Immature natural killer cell (primary cell): ENCODE data around the gene SLC7A1. TPM values are rescaled to one million over a fixed set of nuclear protein-coding genes. Genes with fewer than 3 reads are reported as not detected.

ENCODE experiments used
- DNase-seq, 3 donors: peaks; one replicate each; pipeline ENCODE4 v3.0.0; 2022; ENCODE audit warnings: mixed read lengths in 1 of 3
- H3K27ac Mint-ChIP-seq, 6 donors: one replicate each; pipeline ENCODE4 v1.8.0; 2020; ENCODE audit warnings: mixed read lengths in 6 of 6, mild to moderate bottlenecking in 5 of 6, inconsistent platforms in 4 of 6, moderate library complexity in 3 of 6
- H3K27me3 Mint-ChIP-seq, 3 donors: one replicate each; pipeline ENCODE4 v1.8.0; 2020 to 2021; ENCODE audit warnings: low read depth in 3 of 3, mild to moderate bottlenecking in 3 of 3, mixed read lengths in 3 of 3, moderate library complexity in 3 of 3, inconsistent platforms in 1 of 3
- H3K36me3 Mint-ChIP-seq, 3 donors: one replicate each; pipeline ENCODE4 v1.8.0; 2020; ENCODE audit warnings: mixed read lengths in 3 of 3, inconsistent platforms in 2 of 3, mild to moderate bottlenecking in 2 of 3
- H3K4me1 Mint-ChIP-seq, 2 donors: one replicate each; pipeline ENCODE4 v1.8.0; 2020; ENCODE audit warnings: inconsistent platforms in 2 of 2, mild to moderate bottlenecking in 2 of 2, mixed read lengths in 2 of 2, moderate library complexity in 1 of 2
- H3K4me3 Mint-ChIP-seq, 5 donors: one replicate each; pipeline ENCODE4 v1.8.0; 2020; ENCODE audit warnings: mild to moderate bottlenecking in 5 of 5, mixed read lengths in 5 of 5, inconsistent platforms in 3 of 5, moderate library complexity in 3 of 5
- H3K9me3 Mint-ChIP-seq, 6 donors: one replicate each; pipeline ENCODE4 v1.8.0; 2020; ENCODE audit warnings: mild to moderate bottlenecking in 6 of 6, mixed read lengths in 6 of 6, inconsistent platforms in 4 of 6, moderate library complexity in 3 of 6
- polyA plus RNA-seq, 3 donors: library from polyadenylated mRNA; unstranded; fragments of 300-500 nt; fragmentation: Illumina TruSeq; gene quantifications; one replicate each; pipeline ENCODE4 v1.2.3, GENCODE V29; 2021

SLC7A1 gene
- polyA plus RNA-seq, 3 donors from 2014 or later, result 1.2 to 2.0 (median 1.9) TPM

- H3K4me1 Mint-ChIP-seq, result peaks cover 20 to 38% of the 10 kb centered on the region in 2 donors
- peaks cover 3 to 29% (median 12%) of the 10 kb centered on the region in 3 donors for H3K36me3 Mint-ChIP-seq
- no peaks in the 10 kb centered on the region for H3K9me3 Mint-ChIP-seq
- no peak for DNase-seq
- peaks cover 0 to 3% (median 0%) of the 10 kb centered on the region in 3 donors for H3K27me3 Mint-ChIP-seq
- peak overlapping the region in 2 of 6 donors; percentile 51 to 55 for H3K27ac Mint-ChIP-seq
- no peak overlapping the region for H3K4me3 Mint-ChIP-seq
Observed at GRCh38 chr13:29527511-29527910, 68.0 kb downstream of the SLC7A1 start.

GRCh38 chr13:29526741-29527140, 68.7 kb downstream of the SLC7A1 start:
- peaks cover 10 to 31% (median 12%) of the 10 kb centered on the region in 3 donors for H3K36me3 Mint-ChIP-seq
- H3K27me3 Mint-ChIP-seq, result peaks cover 0 to 3% (median 0%) of the 10 kb centered on the region in 3 donors
- peaks cover 20 to 31% of the 10 kb centered on the region in 2 donors for H3K4me1 Mint-ChIP-seq
- DNase-seq, result no peak
- H3K9me3 Mint-ChIP-seq, result no peaks in the 10 kb centered on the region
- H3K4me3 Mint-ChIP-seq, result no peak overlapping the region
- peak overlapping the region in 1 of 6 donors; percentile 58 for H3K27ac Mint-ChIP-seq

- H3K4me1 Mint-ChIP-seq, result peaks cover 17 to 24% of the 10 kb centered on the region in 2 donors
- DNase-seq, result no peak
- no peak overlapping the region for H3K4me3 Mint-ChIP-seq
- H3K36me3 Mint-ChIP-seq, result peaks cover 10 to 37% (median 11%) of the 10 kb centered on the region in 3 donors
- no peaks in the 10 kb centered on the region for H3K9me3 Mint-ChIP-seq
- no peak overlapping the region for H3K27ac Mint-ChIP-seq
- H3K27me3 Mint-ChIP-seq, result peaks cover 0 to 3% (median 0%) of the 10 kb centered on the region in 3 donors
Observed at GRCh38 chr13:29525757-29526156, 69.7 kb downstream of the SLC7A1 start.

DNA sequence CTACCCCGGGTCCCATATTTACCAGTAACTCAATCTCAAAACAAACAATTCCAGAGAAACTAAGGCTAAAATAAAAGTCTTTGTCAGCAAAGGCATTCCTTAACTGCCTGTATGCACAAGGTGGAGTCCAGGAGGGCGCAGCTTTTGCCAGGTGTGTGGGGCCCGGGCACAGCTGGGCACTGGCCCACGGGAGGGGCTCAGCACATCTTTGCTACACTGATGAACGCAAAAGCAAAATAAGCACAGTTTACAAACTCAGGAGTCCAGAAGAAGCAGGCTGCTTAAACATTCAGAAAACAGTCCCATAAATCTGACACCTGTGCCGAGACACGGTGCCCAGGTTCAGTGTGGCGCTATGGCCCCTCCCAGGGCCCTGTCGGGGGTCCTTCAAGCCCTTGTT, 70.8 kb downstream of the SLC7A1 start:
- Mint-ChIP-seq H3K9me3 (no peaks in the 10 kb centered on the region), H3K4me3 (no peak overlapping the region), H3K27ac (peak overlapping the region in 1 of 6 donors; percentile 24), H3K27me3 (peaks cover 0 to 3% (median 0%) of the 10 kb centered on the region in 3 donors), H3K4me1 (peaks cover 6 to 13% of the 10 kb centered on the region in 2 donors), H3K36me3 (peaks cover 10 to 36% (median 11%) of the 10 kb centered on the region in 3 donors)
- no peak for DNase-seq

DNA sequence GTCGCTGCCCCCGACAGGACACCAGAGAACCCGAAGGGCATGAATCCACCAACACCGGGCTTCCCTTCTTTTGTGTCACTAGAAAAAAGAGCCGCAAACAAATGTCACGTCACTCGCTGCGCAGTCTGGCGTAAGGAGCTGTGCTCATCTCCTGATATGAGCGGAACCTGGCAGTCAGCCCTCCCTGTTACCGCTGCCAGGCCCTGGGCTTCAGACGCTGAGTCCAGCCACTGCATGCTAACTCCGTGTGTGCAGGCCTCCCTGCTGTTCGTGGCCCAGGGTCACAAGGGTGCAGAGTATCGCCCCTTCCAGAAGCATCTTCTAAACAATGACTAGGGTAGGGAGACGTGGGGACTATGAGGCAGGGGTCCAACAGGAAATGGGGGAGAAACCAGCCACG, 71.3 kb downstream of the SLC7A1 start:
- peaks cover 0 to 3% (median 0%) of the 10 kb centered on the region in 3 donors for H3K27me3 Mint-ChIP-seq
- peaks cover 8 to 31% (median 10%) of the 10 kb centered on the region in 3 donors for H3K36me3 Mint-ChIP-seq
- peaks cover 1 to 8% of the 10 kb centered on the region in 2 donors for H3K4me1 Mint-ChIP-seq

DNA sequence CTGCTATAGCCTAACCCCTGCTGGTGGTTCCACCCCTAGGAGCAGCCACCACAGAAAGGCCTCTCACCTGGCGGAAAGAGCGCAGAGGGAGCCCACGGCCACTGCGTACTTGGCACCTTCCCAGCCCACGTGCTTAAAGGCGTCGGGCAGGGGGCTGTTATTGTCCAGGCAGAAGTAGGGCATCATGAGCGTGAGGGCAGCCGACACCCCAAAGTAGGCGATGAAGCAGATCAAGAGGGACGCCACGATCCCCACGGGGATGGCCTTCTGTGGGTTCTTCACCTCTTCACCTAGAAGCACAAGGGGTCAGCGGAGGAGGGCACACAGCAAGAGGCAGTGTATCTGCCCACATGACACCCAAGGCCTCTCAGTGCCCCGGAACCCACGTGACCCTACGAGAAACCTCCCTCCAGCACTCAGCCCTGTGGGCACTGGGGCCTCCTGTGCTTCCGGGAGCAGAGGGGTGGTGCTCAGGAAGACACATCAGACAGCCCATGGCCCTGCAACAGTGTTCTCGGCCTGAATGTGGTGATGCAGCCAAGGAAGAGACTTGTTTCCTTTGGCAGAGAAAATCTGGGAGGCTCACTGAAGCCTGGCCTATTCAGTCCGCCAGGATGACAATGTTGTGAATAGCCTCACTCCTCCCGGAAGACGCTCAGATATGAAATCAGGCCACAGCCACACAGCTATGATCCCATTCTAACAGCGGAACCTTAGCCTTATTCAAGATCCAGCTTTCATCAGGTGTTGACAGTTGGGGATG, 72.1 kb downstream of the SLC7A1 start:
- no peaks in the 10 kb centered on the region for H3K9me3 Mint-ChIP-seq
- peak overlapping the region in 1 of 6 donors; percentile 49 for H3K27ac Mint-ChIP-seq
- H3K27me3 Mint-ChIP-seq, result peaks cover 0 to 2% (median 0%) of the 10 kb centered on the region in 3 donors
- H3K4me3 Mint-ChIP-seq, result no peak overlapping the region
- no peak for DNase-seq
- peaks cover 0 to 4% of the 10 kb centered on the region in 2 donors for H3K4me1 Mint-ChIP-seq
- peaks cover 8 to 29% (median 10%) of the 10 kb centered on the region in 3 donors for H3K36me3 Mint-ChIP-seq

More for the DNA sequence above, 71.3 kb downstream of the SLC7A1 start:
- no peak for DNase-seq
- H3K9me3 Mint-ChIP-seq, result no peaks in the 10 kb centered on the region
- H3K27ac Mint-ChIP-seq, result peak overlapping the region in 1 of 6 donors; percentile 24
- no peak overlapping the region for H3K4me3 Mint-ChIP-seq

- Mint-ChIP-seq H3K9me3 (no peaks in the 10 kb centered on the region), H3K27me3 (peaks cover 0 to 2% (median 0%) of the 10 kb centered on the region in 3 donors), H3K27ac (no peak overlapping the region), H3K4me3 (no peak overlapping the region), H3K36me3 (peaks cover 8 to 32% (median 17%) of the 10 kb centered on the region in 3 donors), H3K4me1 (peaks cover 0 to 4% of the 10 kb centered on the region in 2 donors)
- DNase-seq, result no peak
Observed at GRCh38 chr13:29522044-29522685, 73.3 kb downstream of the SLC7A1 start.

DNA sequence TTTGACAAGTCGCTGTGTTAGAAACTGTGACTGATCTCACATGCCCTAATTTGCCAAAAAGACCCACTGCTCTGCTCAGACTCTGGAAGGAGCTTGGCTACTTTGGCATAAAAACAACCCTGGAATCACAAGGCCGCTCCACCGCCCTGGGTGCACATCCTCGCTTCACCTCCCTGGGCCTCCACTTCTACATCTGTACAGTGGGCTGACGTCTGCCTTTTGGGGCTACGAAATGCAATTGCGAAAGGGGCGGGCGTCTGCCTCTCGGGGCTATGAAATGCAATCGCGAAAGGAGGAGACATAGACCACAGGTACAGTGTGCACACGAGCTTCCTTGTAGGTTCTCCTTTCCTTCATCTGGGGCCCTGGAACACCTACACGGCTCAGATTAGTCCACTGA, 74.2 kb downstream of the SLC7A1 start:
- no peak overlapping the region for H3K4me3 Mint-ChIP-seq
- no peak for DNase-seq

DNA sequence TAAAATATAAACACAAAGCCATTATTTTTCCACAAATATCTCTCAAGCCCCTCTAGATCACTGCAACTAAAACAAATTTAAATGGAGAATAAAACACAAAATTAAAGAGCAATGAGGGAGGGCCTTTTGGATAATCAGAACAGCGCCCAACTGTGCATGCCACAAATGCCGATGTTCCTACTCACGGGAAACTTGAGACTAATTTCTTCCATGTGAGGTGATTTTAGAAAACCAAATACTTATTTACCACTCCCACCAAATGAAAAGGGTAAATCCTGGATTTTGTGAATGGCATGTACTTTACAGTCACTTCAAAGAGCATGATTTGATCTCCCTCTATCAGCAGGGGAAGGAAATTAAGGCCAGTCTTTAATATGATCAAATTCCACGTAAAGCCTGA, 74.8 kb downstream of the SLC7A1 start:
- no peak for DNase-seq
- H3K4me1 Mint-ChIP-seq, result peaks cover 0 to 2% of the 10 kb centered on the region in 2 donors
- H3K27me3 Mint-ChIP-seq, result no peaks in the 10 kb centered on the region
- H3K36me3 Mint-ChIP-seq, result peaks cover 8 to 33% (median 18%) of the 10 kb centered on the region in 3 donors
- no peak overlapping the region for H3K27ac Mint-ChIP-seq
- H3K9me3 Mint-ChIP-seq, result no peaks in the 10 kb centered on the region
- H3K4me3 Mint-ChIP-seq, result no peak overlapping the region

More for the DNA sequence above, 74.2 kb downstream of the SLC7A1 start:
- no peaks in the 10 kb centered on the region for H3K9me3 Mint-ChIP-seq
- H3K27me3 Mint-ChIP-seq, result no peaks in the 10 kb centered on the region
- peaks cover 0 to 2% of the 10 kb centered on the region in 2 donors for H3K4me1 Mint-ChIP-seq
- H3K27ac Mint-ChIP-seq, result no peak overlapping the region
- H3K36me3 Mint-ChIP-seq, result peaks cover 8 to 26% (median 16%) of the 10 kb centered on the region in 3 donors

GRCh38 chr13:29519921-29520320, 75.6 kb downstream of the SLC7A1 start:
- peaks cover 0 to 2% of the 10 kb centered on the region in 2 donors for H3K4me1 Mint-ChIP-seq
- no peak for DNase-seq
- peaks cover 8 to 34% (median 18%) of the 10 kb centered on the region in 3 donors for H3K36me3 Mint-ChIP-seq
- no peaks in the 10 kb centered on the region for H3K27me3 Mint-ChIP-seq
- no peak overlapping the region for H3K27ac Mint-ChIP-seq
- no peaks in the 10 kb centered on the region for H3K9me3 Mint-ChIP-seq
- no peak overlapping the region for H3K4me3 Mint-ChIP-seq

- peaks cover 8 to 30% (median 12%) of the 10 kb centered on the region in 3 donors for H3K36me3 Mint-ChIP-seq
- H3K27me3 Mint-ChIP-seq, result no peaks in the 10 kb centered on the region
- DNase-seq, result no peak
- H3K9me3 Mint-ChIP-seq, result no peaks in the 10 kb centered on the region
- no peak overlapping the region for H3K27ac Mint-ChIP-seq
- no peaks in the 10 kb centered on the region for H3K4me1 Mint-ChIP-seq
- no peak overlapping the region for H3K4me3 Mint-ChIP-seq
Observed at GRCh38 chr13:29516880-29517279, 78.6 kb downstream of the SLC7A1 start.

- Mint-ChIP-seq H3K4me3 (no peak overlapping the region), H3K9me3 (no peaks in the 10 kb centered on the region), H3K36me3 (peaks cover 8 to 24% (median 11%) of the 10 kb centered on the region in 3 donors), H3K27me3 (no peaks in the 10 kb centered on the region), H3K4me1 (no peaks in the 10 kb centered on the region), H3K27ac (no peak overlapping the region)
- DNase-seq, result no peak
Observed at GRCh38 chr13:29516012-29516411, 79.5 kb downstream of the SLC7A1 start.

- Mint-ChIP-seq H3K4me3 (no peak overlapping the region), H3K9me3 (no peaks in the 10 kb centered on the region), H3K4me1 (no peaks in the 10 kb centered on the region), H3K36me3 (peaks cover 6 to 19% (median 11%) of the 10 kb centered on the region in 3 donors), H3K27me3 (no peaks in the 10 kb centered on the region), H3K27ac (peak overlapping the region in 1 of 6 donors; percentile 26)
- DNase-seq, result no peak
Observed at GRCh38 chr13:29515372-29515771, 80.1 kb downstream of the SLC7A1 start.

GRCh38 chr13:29514720-29515310, 80.7 kb downstream of the SLC7A1 start:
- H3K27ac Mint-ChIP-seq, result no peak overlapping the region
- no peaks in the 10 kb centered on the region for H3K9me3 Mint-ChIP-seq
- no peak overlapping the region for H3K4me3 Mint-ChIP-seq
- H3K27me3 Mint-ChIP-seq, result no peaks in the 10 kb centered on the region
- H3K36me3 Mint-ChIP-seq, result peaks cover under 1 to 16% (median 11%) of the 10 kb centered on the region in 3 donors
- H3K4me1 Mint-ChIP-seq, result no peaks in the 10 kb centered on the region
- no peak for DNase-seq
